ENCODE data around the gene FBXO42. TPM values are rescaled to one million over a fixed set of nuclear protein-coding genes. Genes with fewer than 3 reads are reported as not detected.

FBXO42 gene
- total and polyA plus RNA-seq, 9 of the 15 experiments (the other 6 are each of a cell fraction or from before 2014, with no cell fraction given), result 7.2 to 24.8 (median 17.4) TPM

- TF ChIP-seq, protein P1, sequence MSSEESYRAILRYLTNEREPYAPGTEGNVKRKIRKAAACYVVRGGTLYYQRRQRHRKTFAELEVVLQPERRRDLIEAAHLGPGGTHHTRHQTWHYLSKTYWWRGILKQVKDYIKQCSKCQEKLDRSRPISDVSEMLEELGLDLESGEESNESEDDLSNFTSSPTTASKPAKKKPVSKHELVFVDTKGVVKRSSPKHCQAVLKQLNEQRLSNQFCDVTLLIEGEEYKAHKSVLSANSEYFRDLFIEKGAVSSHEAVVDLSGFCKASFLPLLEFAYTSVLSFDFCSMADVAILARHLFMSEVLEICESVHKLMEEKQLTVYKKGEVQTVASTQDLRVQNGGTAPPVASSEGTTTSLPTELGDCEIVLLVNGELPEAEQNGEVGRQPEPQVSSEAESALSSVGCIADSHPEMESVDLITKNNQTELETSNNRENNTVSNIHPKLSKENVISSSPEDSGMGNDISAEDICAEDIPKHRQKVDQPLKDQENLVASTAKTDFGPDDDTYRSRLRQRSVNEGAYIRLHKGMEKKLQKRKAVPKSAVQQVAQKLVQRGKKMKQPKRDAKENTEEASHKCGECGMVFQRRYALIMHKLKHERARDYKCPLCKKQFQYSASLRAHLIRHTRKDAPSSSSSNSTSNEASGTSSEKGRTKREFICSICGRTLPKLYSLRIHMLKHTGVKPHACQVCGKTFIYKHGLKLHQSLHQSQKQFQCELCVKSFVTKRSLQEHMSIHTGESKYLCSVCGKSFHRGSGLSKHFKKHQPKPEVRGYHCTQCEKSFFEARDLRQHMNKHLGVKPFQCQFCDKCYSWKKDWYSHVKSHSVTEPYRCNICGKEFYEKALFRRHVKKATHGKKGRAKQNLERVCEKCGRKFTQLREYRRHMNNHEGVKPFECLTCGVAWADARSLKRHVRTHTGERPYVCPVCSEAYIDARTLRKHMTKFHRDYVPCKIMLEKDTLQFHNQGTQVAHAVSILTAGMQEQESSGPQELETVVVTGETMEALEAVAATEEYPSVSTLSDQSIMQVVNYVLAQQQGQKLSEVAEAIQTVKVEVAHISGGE (CRISPR knock-in tag; IDR thresholded peaks at IDR 0.05), result no peak
- TF ChIP-seq ELF1 (tag; IDR thresholded peaks at IDR 0.05), result no peak
- TF ChIP-seq CEBPB (tag; IDR thresholded peaks at IDR 0.05), result no peak
- no peak for TF ChIP-seq SLC30A9 (CRISPR knock-in tag; IDR thresholded peaks at IDR 0.05)
- no peak for TF ChIP-seq SRF (CRISPR knock-in tag; IDR thresholded peaks at IDR 0.05)
- TF ChIP-seq NONO (IDR thresholded peaks at IDR 0.05; ENCODE audit: low read depth in 2 of 2, low read length in 1 of 2), result no peak
- TF ChIP-seq KDM5B (IDR thresholded peaks at IDR 0.05; ENCODE audit: insufficient replicate concordance, low read depth, low read length), result peak; percentile 70
- no peak for TF ChIP-seq NCOA4 (IDR thresholded peaks at IDR 0.05; ENCODE audit: partially characterized antibody)
- peak; percentile 36; the same call in 1 of the 2 replicates for TF ChIP-seq TAF7 (tag; IDR thresholded peaks at IDR 0.05)
- 0 out of 2 replicates have a peak, but pooled peaks have one; percentile 18 for TF ChIP-seq KAT7 (CRISPR knock-in tag; IDR thresholded peaks at IDR 0.05; ENCODE audit: borderline replicate concordance)
- TF ChIP-seq NRF1 (conservative IDR thresholded peaks at IDR 0.05 in 1 of 2, IDR thresholded peaks at IDR 0.05 in 1 of 2), result no peak
- TF ChIP-seq HDAC8 (tag; IDR thresholded peaks at IDR 0.05), result peak; percentile 58; the same call in 1 of the 2 replicates
- TF ChIP-seq NCOA1 (IDR thresholded peaks at IDR 0.05; ENCODE audit: low read depth), result 0 out of 2 replicates have a peak, but pooled peaks have one; percentile 26
- TF ChIP-seq ID3 (CRISPR knock-in tag; IDR thresholded peaks at IDR 0.05), result no peak
- TF ChIP-seq ID3 (tag; IDR thresholded peaks at IDR 0.05), result 0 out of 2 replicates have a peak, but pooled peaks have one; percentile 50
- TF ChIP-seq JUND (IDR thresholded peaks at IDR 0.05; ENCODE audit: borderline replicate concordance, low read depth, low read length), result 0 out of 2 replicates have a peak, but pooled peaks have one; percentile 14
- no peak for TF ChIP-seq JUND (tag; IDR thresholded peaks at IDR 0.05; ENCODE audit: borderline replicate concordance, low read depth, low read length)
- TF ChIP-seq RBM25 (IDR thresholded peaks at IDR 0.05; ENCODE audit: low read depth, low read length, severe bottlenecking), result no peak
- no peak for TF ChIP-seq ZNF133 (CRISPR knock-in tag; IDR thresholded peaks at IDR 0.05)
- 0 out of 2 replicates have a peak, but pooled peaks have one; percentile 2 for TF ChIP-seq ERF (CRISPR knock-in tag; IDR thresholded peaks at IDR 0.05)
Observed at GRCh38 chr1:16207318-16208269, 144.7 kb downstream of the FBXO42 start (continued).

All from K562 (cell line).